ENCODE data around the gene SPAG17. TPM values are rescaled to one million over a fixed set of nuclear protein-coding genes. Genes with fewer than 3 reads are reported as not detected.

The SPAG17 gene
- polyA plus RNA-seq, 1 of the 3 experiments (the other 2 are of a cell fraction) = not detected

DNA sequence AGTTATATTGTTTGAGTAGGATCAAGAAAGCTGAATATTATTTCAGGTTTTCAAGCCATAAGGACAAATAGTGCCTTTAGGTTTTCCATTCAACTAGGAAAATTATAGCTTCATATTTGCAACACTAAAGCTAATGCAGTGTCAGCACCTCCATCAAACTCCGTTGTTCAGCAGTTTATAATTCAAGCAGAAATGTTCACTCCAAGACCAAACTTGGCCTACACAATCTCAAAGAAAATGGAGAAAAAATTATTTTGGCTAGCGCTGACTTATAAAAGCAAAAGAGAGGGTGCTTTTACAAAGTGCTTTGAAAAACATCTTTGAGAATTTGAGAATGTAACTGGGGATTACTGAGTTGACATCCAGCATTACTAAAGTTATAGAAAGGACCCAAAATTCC lies 1.4 kb downstream of the SPAG17 start:
- Histone ChIP-seq H2AFZ (ENCODE audit: low read depth) (no peak overlapping the region), H3K36me3 (replicated peaks in 1 of 2; ENCODE audit: control insufficient read depth in 1 of 2, insufficient read depth in 2 of 2, low read length in 1 of 2) (no peaks in the 10 kb centered on the region), H3F3A (replicated peaks; ENCODE audit: insufficient read depth) (no peaks in the 10 kb centered on the region), H3K4me1 (ENCODE audit: control insufficient read depth in 1 of 2, insufficient read depth in 2 of 2, low read depth in 1 of 2, low read length in 1 of 2) (peaks cover 0 to 6% of the 10 kb centered on the region in 2 experiments; a peak in 1 of 4 replicates), H3K4me2 (no peak overlapping the region), H3K9me3 (no peaks in the 10 kb centered on the region), H3K27ac (ENCODE audit: low read depth in 2 of 2, low read length in 1 of 2) (no peak overlapping the region), H3K27me3 (ENCODE audit: insufficient read depth) (no peaks in the 10 kb centered on the region), H3K9me2 (no peaks in the 10 kb centered on the region), H3K79me2 (ENCODE audit: insufficient read depth) (no peaks in the 10 kb centered on the region), H3K4me3 (ENCODE audit: low read depth in 2 of 2, low read length in 1 of 2) (no peak overlapping the region), H4K20me1 (ENCODE audit: insufficient read depth) (no peaks in the 10 kb centered on the region), H3K9ac (no peak overlapping the region)
- DNase-seq = no peak
- 25% methylated on average over 2 of the region's 2 CpGs for WGBS (ENCODE audit: low lambda C conversion rate)
- POLR2A ChIA-PET = no interaction called here
- CTCF ChIA-PET = interaction anchor here (0.7 kb wide), 1 partner anchor 1185 kb away, joined by 3 read pairs; no protein-coding TSS in a partner anchor
- TF ChIP-seq MEF2A (IDR thresholded peaks at IDR 0.05; ENCODE audit: borderline replicate concordance, low read depth) = no peak
- TF ChIP-seq, protein P1, sequence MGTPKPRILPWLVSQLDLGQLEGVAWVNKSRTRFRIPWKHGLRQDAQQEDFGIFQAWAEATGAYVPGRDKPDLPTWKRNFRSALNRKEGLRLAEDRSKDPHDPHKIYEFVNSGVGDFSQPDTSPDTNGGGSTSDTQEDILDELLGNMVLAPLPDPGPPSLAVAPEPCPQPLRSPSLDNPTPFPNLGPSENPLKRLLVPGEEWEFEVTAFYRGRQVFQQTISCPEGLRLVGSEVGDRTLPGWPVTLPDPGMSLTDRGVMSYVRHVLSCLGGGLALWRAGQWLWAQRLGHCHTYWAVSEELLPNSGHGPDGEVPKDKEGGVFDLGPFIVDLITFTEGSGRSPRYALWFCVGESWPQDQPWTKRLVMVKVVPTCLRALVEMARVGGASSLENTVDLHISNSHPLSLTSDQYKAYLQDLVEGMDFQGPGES (IDR thresholded peaks at IDR 0.05; ENCODE audit: low read depth, low read length) = no peak
- TF ChIP-seq SIN3A (IDR thresholded peaks at IDR 0.05; ENCODE audit: borderline replicate concordance, low read depth, low read length) = no peak
- TF ChIP-seq RFX5 (IDR thresholded peaks at IDR 0.05; ENCODE audit: low read length) = no peak
- TF ChIP-seq, protein P2, sequence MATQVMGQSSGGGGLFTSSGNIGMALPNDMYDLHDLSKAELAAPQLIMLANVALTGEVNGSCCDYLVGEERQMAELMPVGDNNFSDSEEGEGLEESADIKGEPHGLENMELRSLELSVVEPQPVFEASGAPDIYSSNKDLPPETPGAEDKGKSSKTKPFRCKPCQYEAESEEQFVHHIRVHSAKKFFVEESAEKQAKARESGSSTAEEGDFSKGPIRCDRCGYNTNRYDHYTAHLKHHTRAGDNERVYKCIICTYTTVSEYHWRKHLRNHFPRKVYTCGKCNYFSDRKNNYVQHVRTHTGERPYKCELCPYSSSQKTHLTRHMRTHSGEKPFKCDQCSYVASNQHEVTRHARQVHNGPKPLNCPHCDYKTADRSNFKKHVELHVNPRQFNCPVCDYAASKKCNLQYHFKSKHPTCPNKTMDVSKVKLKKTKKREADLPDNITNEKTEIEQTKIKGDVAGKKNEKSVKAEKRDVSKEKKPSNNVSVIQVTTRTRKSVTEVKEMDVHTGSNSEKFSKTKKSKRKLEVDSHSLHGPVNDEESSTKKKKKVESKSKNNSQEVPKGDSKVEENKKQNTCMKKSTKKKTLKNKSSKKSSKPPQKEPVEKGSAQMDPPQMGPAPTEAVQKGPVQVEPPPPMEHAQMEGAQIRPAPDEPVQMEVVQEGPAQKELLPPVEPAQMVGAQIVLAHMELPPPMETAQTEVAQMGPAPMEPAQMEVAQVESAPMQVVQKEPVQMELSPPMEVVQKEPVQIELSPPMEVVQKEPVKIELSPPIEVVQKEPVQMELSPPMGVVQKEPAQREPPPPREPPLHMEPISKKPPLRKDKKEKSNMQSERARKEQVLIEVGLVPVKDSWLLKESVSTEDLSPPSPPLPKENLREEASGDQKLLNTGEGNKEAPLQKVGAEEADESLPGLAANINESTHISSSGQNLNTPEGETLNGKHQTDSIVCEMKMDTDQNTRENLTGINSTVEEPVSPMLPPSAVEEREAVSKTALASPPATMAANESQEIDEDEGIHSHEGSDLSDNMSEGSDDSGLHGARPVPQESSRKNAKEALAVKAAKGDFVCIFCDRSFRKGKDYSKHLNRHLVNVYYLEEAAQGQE (IDR thresholded peaks at IDR 0.05; ENCODE audit: low read depth, low read length) = no peak
- TF ChIP-seq, protein P3, sequence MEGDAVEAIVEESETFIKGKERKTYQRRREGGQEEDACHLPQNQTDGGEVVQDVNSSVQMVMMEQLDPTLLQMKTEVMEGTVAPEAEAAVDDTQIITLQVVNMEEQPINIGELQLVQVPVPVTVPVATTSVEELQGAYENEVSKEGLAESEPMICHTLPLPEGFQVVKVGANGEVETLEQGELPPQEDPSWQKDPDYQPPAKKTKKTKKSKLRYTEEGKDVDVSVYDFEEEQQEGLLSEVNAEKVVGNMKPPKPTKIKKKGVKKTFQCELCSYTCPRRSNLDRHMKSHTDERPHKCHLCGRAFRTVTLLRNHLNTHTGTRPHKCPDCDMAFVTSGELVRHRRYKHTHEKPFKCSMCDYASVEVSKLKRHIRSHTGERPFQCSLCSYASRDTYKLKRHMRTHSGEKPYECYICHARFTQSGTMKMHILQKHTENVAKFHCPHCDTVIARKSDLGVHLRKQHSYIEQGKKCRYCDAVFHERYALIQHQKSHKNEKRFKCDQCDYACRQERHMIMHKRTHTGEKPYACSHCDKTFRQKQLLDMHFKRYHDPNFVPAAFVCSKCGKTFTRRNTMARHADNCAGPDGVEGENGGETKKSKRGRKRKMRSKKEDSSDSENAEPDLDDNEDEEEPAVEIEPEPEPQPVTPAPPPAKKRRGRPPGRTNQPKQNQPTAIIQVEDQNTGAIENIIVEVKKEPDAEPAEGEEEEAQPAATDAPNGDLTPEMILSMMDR (IDR thresholded peaks at IDR 0.05) = no peak
- TF ChIP-seq MXI1 (IDR thresholded peaks at IDR 0.05; ENCODE audit: low read depth, low read length) = no peak
- no peak for TF ChIP-seq RAD21 (IDR thresholded peaks at IDR 0.05; ENCODE audit: low read length)
- no peak for TF ChIP-seq EZH2phosphoT487 (IDR thresholded peaks at IDR 0.05; ENCODE audit: borderline replicate concordance, low read depth)
- no peak for TF ChIP-seq RCOR1 (IDR thresholded peaks at IDR 0.05; ENCODE audit: low read length)
- no peak for TF ChIP-seq SMC3 (IDR thresholded peaks at IDR 0.05; ENCODE audit: low read depth, low read length)
- no peak for TF ChIP-seq FOSL2 (IDR thresholded peaks at IDR 0.05; ENCODE audit: borderline replicate concordance, low read depth)
